Right cardiac atrium (tissue), 5 donors: ENCODE measurements around the gene SDS. TPM values are rescaled to one million over a fixed set of nuclear protein-coding genes. Genes with fewer than 3 reads are reported as not detected.
A peak's percentile ranks its signal among the peaks of the same experiment; 100 is the strongest.
"Not testable (repeated sequence)": the region's sequence is repeated elsewhere in the genome, so short reads cannot be mapped to it uniquely, and the experiment has no call there.

Experiments
- ATAC-seq, 2 donors: fragments of 200-7000 bp; cut with Tn5 transposase; one replicate each; pipeline versions ENCODE4 v1.8.0 to v1.9.1; 2020; ENCODE audit warnings: moderate library complexity in 2 of 2, mild to moderate bottlenecking in 1 of 2
- DNase-seq, 3 donors: peaks; one replicate each; pipeline ENCODE4 v3.0.0-alpha.2; 2020
- H3K27ac ChIP-seq: one replicate; pipeline ENCODE4 v1.5.1; 2013; ENCODE audit warnings: mild to moderate bottlenecking, low read length, control low read depth, moderate library complexity
- H3K27me3 ChIP-seq: one replicate; pipeline ENCODE4 v1.6.1; 2013; ENCODE audit not compliant: control insufficient read depth, insufficient read depth
- H3K4me1 ChIP-seq: one replicate; pipeline ENCODE4 v1.6.1; 2013; ENCODE audit warnings: low read length; ENCODE audit not compliant: control insufficient read depth, insufficient read depth
- H3K4me3 ChIP-seq: one replicate; pipeline ENCODE4 v1.5.1; 2013; ENCODE audit warnings: low read length, control low read depth
- H3K9me3 ChIP-seq: one replicate; pipeline ENCODE4 v1.6.1; 2013; ENCODE audit warnings: low read length; ENCODE audit not compliant: control insufficient read depth
- WGBS: extraction: QIAGEN DNeasy Blood & Tissue Kit; methylation state at CpG from one replicate; pipeline ENCODE4 v1.1.7; 2013; 5-methylcytosine and 5-hydroxymethylcytosine counted together
- intact Hi-C, 4 donors: fragments of 100-400 bp; cut with DNase I; formaldehyde crosslinking; loops; one replicate each; pipeline versions ENCODE4 v1.11.0 to v1.14.0; 2022 to 2023
- polyA plus RNA-seq: library from polyadenylated mRNA; stranded (reverse); fragments of 200-250 nt; gene quantifications from one replicate; pipeline ENCODE4 v1.2.3, GENCODE V29; 2013
- total RNA-seq, 4 donors: library from RNA; stranded (reverse); fragmentation: NEBNext Ultra II Directional; extraction: Animal tissue kit (Norgen Biotek cat#: 25700); gene quantifications; one replicate each; pipeline ENCODE4 v1.2.1, GENCODE V29; 2021
- donor health status: healthy with polysubstance abuse.
- donor health status: DM: no; HTN: yes; CAD: no.
- donor health status: DM: no; HTN: no; CAD: no.
- donor health status: DM: no; HTN: yes; CAD: no; lungs with severe emphysema.
- donor health status: DM: yes; HTN: yes; CAD: no.

Gene SDS
- total and polyA plus RNA-seq, 5 donors: 0.26 to 0.58 (median 0.43) TPM; not detected in 1

DNA sequence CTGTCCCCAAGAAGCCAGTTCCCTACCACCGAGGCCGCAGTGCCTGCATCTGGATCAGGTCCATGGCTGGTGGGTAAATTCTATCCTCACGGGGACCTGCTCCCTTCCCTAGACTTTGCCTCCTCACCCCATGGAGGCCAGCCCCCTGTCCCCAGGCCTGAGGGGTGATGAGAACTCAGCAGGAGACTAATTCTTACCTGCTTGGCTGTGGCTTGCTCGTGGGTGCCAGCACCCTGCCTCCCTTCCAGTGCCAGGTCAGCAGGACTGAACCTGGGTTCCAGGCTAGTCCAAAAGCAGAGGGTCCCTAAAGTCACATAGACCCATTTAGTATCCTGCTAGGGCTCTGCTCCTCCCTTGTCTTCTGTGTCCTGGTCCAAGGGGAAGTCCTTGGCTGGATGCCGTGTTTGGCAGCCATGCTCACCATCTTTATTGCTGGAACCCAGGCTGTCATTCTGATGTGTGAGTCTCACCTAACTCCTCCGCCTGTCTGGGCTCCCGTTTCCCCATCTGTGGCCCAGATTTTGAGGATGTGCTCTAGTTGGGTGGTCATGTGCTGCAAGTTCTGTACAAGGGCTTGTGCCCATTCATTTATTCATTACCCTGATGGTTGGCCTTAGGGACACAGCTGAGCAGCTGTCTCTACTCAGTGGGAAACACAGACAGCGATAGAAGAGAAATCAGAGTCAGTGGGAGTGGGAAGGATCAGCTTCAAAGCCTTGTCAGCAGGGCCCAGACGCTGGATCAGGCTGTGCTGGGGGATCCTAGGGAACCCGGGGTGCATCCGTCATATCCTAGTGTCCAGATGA is 44.4 kb downstream of the SDS start:
- peak overlapping the region; percentile 53 for H3K27ac ChIP-seq
- H3K4me1 ChIP-seq: no peaks in the 10 kb centered on the region
- peak; percentile 71 to 90 (median 84) for DNase-seq
- H3K4me3 ChIP-seq: peak overlapping the region; percentile 65
- 30% methylated on average over 11 of the region's 11 CpGs for WGBS
- H3K9me3 ChIP-seq: no peaks in the 10 kb centered on the region
- no peaks in the 10 kb centered on the region for H3K27me3 ChIP-seq
- intact Hi-C loops: no loop called here
- ATAC-seq: peak; percentile 45 to 51

DNA sequence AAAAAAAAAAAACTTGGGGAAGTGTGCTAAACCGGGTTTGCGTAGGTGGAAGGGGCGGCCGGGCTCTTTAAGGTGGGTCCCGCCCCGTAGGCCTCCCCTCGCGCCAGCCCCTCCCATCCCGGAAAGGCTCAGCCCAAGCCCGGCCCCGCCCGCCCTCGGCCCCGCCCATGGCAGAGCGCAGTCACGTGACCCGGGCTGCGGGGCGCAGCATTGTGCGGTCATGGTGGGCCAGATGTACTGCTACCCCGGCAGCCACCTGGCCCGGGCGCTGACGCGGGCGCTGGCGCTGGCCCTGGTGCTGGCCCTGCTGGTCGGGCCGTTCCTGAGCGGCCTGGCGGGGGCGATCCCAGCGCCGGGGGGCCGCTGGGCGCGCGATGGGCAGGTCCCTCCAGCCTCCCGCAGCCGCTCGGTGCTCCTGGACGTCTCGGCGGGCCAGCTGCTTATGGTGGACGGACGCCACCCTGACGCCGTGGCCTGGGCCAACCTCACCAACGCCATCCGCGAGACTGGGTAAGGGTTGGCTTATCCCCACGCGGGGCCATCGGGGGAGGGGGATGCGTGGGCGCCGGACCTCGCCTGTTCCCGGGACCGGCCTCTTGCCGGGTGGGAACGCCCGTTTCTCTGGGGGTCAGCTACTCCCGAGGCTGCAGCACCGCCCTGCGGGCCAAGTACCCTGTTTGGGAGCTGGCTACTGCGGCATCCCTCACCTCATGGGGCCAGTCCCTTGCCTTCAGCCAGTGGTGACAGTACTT is 45.1 kb downstream of the SDS start, which contains the start of gene PLBD2:
Gene PLBD2, plus strand, starts transcription at position 207 of the 752 bp plus-strand sequence. Its CDS starts 14 bp downstream, at position 221.
- peak within 1 kb of the TSS; percentile 65 for H3K4me3 ChIP-seq
- under 1% methylated on average over 67 of the region's 67 CpGs for WGBS
- intact Hi-C loops: no loop called here

DNA sequence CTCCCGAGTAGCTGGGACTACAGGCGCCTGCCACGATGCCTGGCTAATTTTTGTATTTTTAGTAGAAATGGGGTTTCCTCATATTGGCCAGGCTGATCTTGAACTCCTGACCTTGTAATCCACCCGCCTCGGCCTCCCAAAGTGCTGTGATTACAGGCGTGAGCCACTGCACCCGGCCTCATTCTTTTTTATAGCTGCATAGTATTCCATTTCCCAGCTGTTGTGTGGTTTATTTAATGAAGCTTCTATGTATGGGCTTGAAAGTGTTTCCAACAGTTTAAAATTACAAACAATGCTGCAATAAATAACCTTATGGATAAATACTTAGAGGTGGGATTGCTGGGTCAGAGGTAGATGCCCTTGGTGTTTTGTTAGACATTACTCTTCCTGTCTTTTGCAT is 49.5 kb downstream of the SDS start:
- H3K9me3 ChIP-seq, ATAC-seq, intact Hi-C loops, H3K4me3 ChIP-seq, H3K4me1 ChIP-seq, DNase-seq, H3K27ac ChIP-seq, H3K27me3 ChIP-seq: not testable (repeated sequence)
- 91% methylated on average over 7 of the region's 7 CpGs for WGBS

More for the DNA sequence above, 45.1 kb downstream of the SDS start, which contains the start of gene PLBD2:
- Histone ChIP-seq H3K9me3 (no peaks in the 10 kb centered on the region), H3K27me3 (no peaks in the 10 kb centered on the region), H3K27ac (peak within 1 kb of the TSS; percentile 82), H3K4me1 (no peaks in the 10 kb centered on the region)
- peak; percentile 96 to 98 (median 98) for DNase-seq
- ATAC-seq: peak; percentile 97

DNA sequence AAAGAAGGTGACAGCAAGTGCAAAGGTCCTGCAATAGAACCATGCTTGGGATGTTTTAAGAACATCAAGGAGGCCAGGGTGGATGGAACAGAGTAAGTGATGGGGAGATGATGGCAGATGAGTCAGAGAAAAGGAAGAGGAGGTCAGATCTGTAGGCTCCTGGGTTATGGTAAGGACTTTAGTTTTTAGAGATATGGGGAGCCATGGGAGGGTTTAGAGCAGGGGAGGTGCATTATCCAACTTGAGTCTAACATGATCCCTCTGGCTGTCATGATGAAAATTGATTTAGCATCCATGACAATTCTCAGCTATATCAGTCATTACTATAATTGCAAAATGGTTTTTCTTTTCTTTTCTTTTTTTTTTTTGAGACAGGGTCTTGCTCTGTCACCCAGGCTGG is 52.6 kb downstream of the SDS start:
- H3K27me3 ChIP-seq: no peaks in the 10 kb centered on the region
- intact Hi-C loops: no loop called here
- H3K4me1 ChIP-seq: no peaks in the 10 kb centered on the region
- no peak overlapping the region for H3K4me3 ChIP-seq
- no peaks in the 10 kb centered on the region for H3K9me3 ChIP-seq
- DNase-seq: no peak
- ATAC-seq: no peak
- H3K27ac ChIP-seq: no peak overlapping the region

DNA sequence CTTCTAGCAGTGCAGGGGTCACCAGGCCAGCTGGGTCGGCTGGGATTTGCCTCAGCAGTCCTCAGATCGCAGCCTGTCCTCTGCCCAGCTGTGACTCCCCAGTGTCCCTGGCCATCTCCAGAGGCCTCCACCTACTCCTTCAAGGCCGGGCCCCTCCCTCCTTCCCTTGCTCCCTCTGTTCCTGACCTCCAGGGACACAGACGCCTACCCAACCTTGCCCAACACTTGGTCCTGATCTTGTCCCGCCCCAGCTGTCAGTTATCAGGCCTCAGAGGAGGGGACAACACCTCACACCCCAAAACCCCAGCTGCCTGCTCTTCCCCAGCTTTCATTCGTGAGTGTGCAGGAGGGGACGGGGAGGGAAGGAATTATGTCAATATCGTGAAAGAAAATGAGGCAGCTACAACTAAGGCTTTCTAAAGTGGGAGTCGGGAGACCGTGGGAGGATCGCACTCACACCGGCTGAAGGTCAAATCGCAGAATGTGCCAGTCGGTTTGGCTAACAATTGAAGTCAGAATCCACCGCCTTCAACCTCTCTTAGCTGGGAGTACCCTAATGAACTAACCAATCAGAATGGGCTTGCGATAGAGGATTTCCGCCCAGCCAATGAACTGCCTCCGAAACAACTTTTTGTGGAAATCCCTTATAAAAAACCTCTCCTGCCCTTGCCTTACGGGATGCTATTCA is 54.7 kb downstream of the SDS start:
- Histone ChIP-seq H3K27me3 (no peaks in the 10 kb centered on the region), H3K9me3 (no peaks in the 10 kb centered on the region), H3K4me3 (no peak overlapping the region), H3K27ac (no peak overlapping the region), H3K4me1 (no peaks in the 10 kb centered on the region)
- peak; percentile 51 to 57 for ATAC-seq
- intact Hi-C loops: no loop called here
- no peak for DNase-seq
- WGBS: 48% methylated on average over 19 of the region's 19 CpGs

DNA sequence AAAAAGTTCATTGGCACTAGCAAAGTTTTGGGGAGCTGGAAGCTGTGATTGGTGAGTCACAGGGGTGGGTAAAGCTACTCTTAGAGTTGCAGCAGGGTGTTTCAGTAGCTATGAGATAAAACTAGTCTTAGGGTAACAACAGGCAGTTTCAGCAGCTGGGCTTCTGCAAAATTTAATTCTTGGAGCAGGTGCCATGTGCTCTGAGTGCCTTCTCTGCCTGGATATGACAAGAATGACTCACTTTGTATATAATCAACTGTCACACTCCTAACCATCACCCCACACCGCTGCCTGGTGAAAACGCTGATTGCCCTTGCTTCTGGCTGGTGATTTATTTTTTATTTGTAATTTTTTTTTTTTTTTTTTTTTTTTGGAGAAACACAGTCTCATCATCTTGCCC is 55.8 kb downstream of the SDS start:
- no peak overlapping the region for H3K4me3 ChIP-seq
- no peaks in the 10 kb centered on the region for H3K9me3 ChIP-seq
- WGBS: 70% methylated on average over 2 of the region's 2 CpGs
- no peaks in the 10 kb centered on the region for H3K4me1 ChIP-seq
- no peaks in the 10 kb centered on the region for H3K27me3 ChIP-seq
- no peak overlapping the region for H3K27ac ChIP-seq
- ATAC-seq (peak in 1 of 2 donors; percentile 61), DNase-seq (no peak)
- intact Hi-C loops: no loop called here

DNA sequence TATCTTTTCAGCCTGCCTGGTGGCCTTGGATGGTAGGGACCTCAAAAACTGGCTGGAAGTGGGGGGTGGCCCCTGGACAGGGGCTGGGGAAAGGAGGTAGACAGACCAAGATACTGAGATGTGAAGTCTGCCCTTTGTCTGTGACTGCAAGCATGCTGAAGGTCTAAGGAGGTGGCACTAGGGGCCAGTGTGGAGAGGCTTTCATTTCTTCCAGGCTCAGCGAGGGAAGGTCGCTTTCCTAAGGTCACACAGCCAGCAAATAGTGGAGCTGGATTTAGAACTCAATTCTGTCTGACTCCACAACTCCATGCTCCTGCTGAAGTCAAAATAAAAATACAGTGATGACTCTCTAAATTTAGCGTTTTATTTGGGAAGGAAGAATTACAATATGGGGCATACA is 56.6 kb downstream of the SDS start:
- WGBS: 90% methylated on average over 3 of the region's 3 CpGs
- no peaks in the 10 kb centered on the region for H3K27me3 ChIP-seq
- H3K9me3 ChIP-seq: no peaks in the 10 kb centered on the region
- H3K27ac ChIP-seq: no peak overlapping the region
- no peaks in the 10 kb centered on the region for H3K4me1 ChIP-seq
- DNase-seq (no peak), ATAC-seq (no peak)
- no peak overlapping the region for H3K4me3 ChIP-seq
- intact Hi-C loops: no loop called here

DNA sequence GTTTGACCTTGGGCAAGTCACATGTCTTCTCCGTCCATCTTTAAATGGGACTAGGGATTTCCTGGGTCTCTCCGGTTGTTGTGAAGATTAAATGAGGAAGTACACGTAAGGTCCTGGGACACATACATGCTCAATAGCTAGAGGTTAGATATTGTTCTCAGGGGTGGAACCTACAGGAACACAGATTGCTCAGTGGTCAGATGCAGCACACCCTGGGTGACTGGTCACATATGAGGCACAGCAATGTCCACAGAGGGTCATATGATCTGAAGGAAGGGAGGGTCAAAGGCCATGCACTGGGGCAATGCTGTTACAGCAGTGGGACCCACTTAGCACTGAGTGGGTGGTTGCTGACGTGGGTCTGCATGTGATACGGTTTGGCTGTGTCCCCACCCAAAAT is 57.3 kb downstream of the SDS start:
- DNase-seq (no peak), ATAC-seq (no peak)
- Histone ChIP-seq H3K4me3 (no peak overlapping the region), H3K4me1 (no peaks in the 10 kb centered on the region), H3K27ac (no peak overlapping the region), H3K27me3 (no peaks in the 10 kb centered on the region), H3K9me3 (no peaks in the 10 kb centered on the region)
- intact Hi-C loops: no loop called here
- WGBS: 82% methylated on average over 5 of the region's 5 CpGs

DNA sequence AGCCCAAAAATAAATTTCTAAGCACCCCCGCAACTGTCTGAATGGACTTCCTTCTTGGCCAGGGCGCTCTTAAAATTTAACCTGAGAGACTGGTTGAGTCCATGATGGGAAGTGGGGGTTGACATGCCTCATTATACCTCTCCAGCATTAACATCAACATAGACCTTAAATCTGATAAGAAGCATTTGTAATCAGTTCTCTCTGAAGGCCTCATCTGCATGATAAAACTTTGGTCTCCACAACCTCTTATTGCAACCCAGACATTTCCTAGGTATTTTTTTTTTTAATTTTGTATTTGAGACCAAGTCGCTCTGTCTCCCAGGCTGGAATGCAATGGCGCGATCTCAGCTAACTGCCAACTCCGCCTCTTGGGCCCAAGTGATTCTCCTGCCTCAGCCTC is 58.4 kb downstream of the SDS start:
- Histone ChIP-seq H3K4me3 (no peak overlapping the region), H3K27ac (no peak overlapping the region), H3K4me1 (no peaks in the 10 kb centered on the region), H3K9me3 (no peaks in the 10 kb centered on the region), H3K27me3 (no peaks in the 10 kb centered on the region)
- DNase-seq: no peak
- WGBS: 93% methylated on average over 6 of the region's 6 CpGs
- ATAC-seq: no peak
- intact Hi-C loops: no loop called here
